A673 (cell line): ENCODE data around the gene BORA. TPM values are rescaled to one million over a fixed set of nuclear protein-coding genes. Genes with fewer than 3 reads are reported as not detected.

Experiments
- BruUV-seq: library from RNA; stranded (reverse); fragments of 400-500 nt; replicated peaks from 2 replicates; lab custom pipeline; 2021; lab: Mats Ljungman, UMichigan
- CTCF ChIA-PET: fragments of 300-600 bp; sonication (Branson Sonifier 250); formaldehyde crosslinking; loops from one replicate; lab custom pipeline; 2022; ENCODE audit warnings: antibody characterized with exemption; lab: Charles Lee
- POLR2A ChIA-PET: fragments of 300-600 bp; sonication (Branson Sonifier 250); formaldehyde crosslinking; loops from one replicate; lab custom pipeline; 2022; ENCODE audit warnings: antibody characterized with exemption; ENCODE audit not compliant: low non-redundant PET; lab: Charles Lee
- DNase-seq: peaks from one replicate; pipeline ENCODE4 v3.0.0-alpha.2; 2015; ENCODE audit warnings: low spot score
- H3K27ac ChIP-seq: fragments of 200-600 bp; sonication (generic); 2 replicates; pipeline ENCODE4 v1.5.1; 2016; ENCODE audit warnings: mixed run types, low read depth, mild to moderate bottlenecking, mixed read lengths, antibody characterized with exemption, low read length; ENCODE audit not compliant: poor library complexity, severe bottlenecking
- H3K27me3 ChIP-seq: fragments of 200-600 bp; sonication (generic); replicated peaks from 2 replicates; pipeline ENCODE4 v1.6.1; 2017; ENCODE audit warnings: mixed run types, low read depth, mild to moderate bottlenecking, mixed read lengths, antibody characterized with exemption, low read length; ENCODE audit not compliant: insufficient read depth, poor library complexity
- H3K36me3 ChIP-seq: fragments of 200-600 bp; sonication (generic); 2 replicates; pipeline ENCODE4 v1.6.1; 2016; ENCODE audit warnings: mixed run types, mild to moderate bottlenecking, mixed read lengths, antibody characterized with exemption, low read length; ENCODE audit not compliant: insufficient read depth, poor library complexity, severe bottlenecking
- H3K4me1 ChIP-seq: fragments of 200-600 bp; sonication (generic); 2 replicates; pipeline ENCODE4 v1.6.1; 2017; ENCODE audit warnings: mixed run types, mild to moderate bottlenecking, mixed read lengths, antibody characterized with exemption, low read length; ENCODE audit not compliant: insufficient read depth, poor library complexity, severe bottlenecking
- H3K4me3 ChIP-seq: fragments of 200-600 bp; sonication (generic); 2 replicates; pipeline ENCODE4 v1.5.1; 2016; ENCODE audit warnings: low read depth, mixed run types, mild to moderate bottlenecking, mixed read lengths, low read length; ENCODE audit not compliant: poor library complexity, severe bottlenecking
- H3K9me3 ChIP-seq: fragments of 200-600 bp; sonication (generic); 2 replicates; pipeline ENCODE4 v1.6.1; 2016; ENCODE audit warnings: mixed run types, low read depth, mild to moderate bottlenecking, mixed read lengths, antibody characterized with exemption, low read length; ENCODE audit not compliant: poor library complexity, severe bottlenecking
- EZH2 ChIP-seq: fragments of 200-600 bp; sonication (generic); IDR thresholded peaks from 2 replicates; pipeline ENCODE4 v1.6.1; 2017; ENCODE audit warnings: borderline replicate concordance, low read depth, mild to moderate bottlenecking, mixed read lengths, antibody characterized with exemption, low read length; ENCODE audit not compliant: poor library complexity, severe bottlenecking
- intact Hi-C: fragments of 100-400 bp; cut with micrococcal nuclease; formaldehyde crosslinking; loops from one replicate; pipeline ENCODE4 v1.10.0; 2022; ENCODE audit not compliant: unreplicated experiment
- total RNA-seq: library from RNA; stranded (reverse); gene quantifications from 2 replicates; pipeline ENCODE4 v1.2.3, GENCODE V29; 2021
- TF ChIP-seq, protein P1 (sequence below): fragments of 300-800, 200-600 bp; sonication (generic); conservative IDR thresholded peaks from 2 replicates; pipeline ENCODE4 v1.5.1; 2017; ENCODE audit warnings: low read depth, mild to moderate bottlenecking, antibody characterized with exemption, low read length, moderate library complexity, mixed read lengths

Gene BORA
- total RNA-seq, 1 experiment from 2014 or later: 17.1 TPM

DNA sequence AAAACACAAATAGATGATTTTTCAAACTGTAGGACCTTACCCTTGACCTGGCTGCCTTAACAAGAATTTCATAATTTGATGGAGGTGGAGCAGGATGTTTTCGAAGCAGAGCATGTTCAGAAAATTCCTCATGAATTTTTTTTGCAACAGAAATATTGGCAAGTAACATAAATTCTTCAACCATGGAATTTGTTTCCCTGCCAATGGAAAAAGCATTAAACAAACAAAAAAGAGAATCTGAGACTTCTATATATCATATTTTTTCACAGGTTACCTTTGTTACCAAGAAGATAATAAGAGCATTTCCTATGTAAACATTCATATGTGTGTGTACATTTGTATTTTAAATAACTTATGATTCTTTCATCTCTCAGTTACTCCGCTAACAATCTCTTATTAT is 35.7 kb downstream of the BORA start:
- Histone ChIP-seq H3K36me3 (peaks cover 100% of the 10 kb centered on the region), H3K27me3 (no peaks in the 10 kb centered on the region), H3K27ac (no peak overlapping the region), H3K9me3 (no peaks in the 10 kb centered on the region), H3K4me3 (no peak overlapping the region), H3K4me1 (no peaks in the 10 kb centered on the region)
- intact Hi-C loops: no loop called here
- TF ChIP-seq, protein P1, sequence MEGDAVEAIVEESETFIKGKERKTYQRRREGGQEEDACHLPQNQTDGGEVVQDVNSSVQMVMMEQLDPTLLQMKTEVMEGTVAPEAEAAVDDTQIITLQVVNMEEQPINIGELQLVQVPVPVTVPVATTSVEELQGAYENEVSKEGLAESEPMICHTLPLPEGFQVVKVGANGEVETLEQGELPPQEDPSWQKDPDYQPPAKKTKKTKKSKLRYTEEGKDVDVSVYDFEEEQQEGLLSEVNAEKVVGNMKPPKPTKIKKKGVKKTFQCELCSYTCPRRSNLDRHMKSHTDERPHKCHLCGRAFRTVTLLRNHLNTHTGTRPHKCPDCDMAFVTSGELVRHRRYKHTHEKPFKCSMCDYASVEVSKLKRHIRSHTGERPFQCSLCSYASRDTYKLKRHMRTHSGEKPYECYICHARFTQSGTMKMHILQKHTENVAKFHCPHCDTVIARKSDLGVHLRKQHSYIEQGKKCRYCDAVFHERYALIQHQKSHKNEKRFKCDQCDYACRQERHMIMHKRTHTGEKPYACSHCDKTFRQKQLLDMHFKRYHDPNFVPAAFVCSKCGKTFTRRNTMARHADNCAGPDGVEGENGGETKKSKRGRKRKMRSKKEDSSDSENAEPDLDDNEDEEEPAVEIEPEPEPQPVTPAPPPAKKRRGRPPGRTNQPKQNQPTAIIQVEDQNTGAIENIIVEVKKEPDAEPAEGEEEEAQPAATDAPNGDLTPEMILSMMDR: no peak
- no peak for TF ChIP-seq EZH2
- ChIA-PET POLR2A (no interaction called here), CTCF (no interaction called here)
- no peak for DNase-seq
- BruUV-seq: no TSS peak

DNA sequence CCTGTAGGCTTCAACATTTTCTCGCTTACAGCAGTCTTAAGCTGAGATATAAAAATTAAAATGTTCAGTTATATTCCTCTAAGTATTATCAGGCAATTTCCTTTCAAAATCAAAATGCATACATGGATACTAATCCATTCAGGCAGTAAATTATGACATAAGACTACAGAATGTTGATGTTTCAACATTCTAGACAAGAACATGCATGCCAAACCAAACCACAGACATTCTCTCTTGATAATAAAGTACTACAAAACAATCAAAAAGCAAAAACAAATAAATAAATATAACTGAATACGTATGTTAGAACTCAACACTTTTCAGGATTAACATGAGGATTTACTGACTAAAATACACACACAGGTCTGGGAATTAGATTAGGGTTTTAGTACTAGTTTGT is 46.3 kb downstream of the BORA start:
- no peak for TF ChIP-seq EZH2
- TF ChIP-seq, protein P1: no peak
- ChIA-PET POLR2A (no interaction called here), CTCF (no interaction called here)
- Histone ChIP-seq H3K27me3 (no peaks in the 10 kb centered on the region), H3K4me3 (no peak overlapping the region), H3K27ac (no peak overlapping the region), H3K36me3 (peaks cover 90% of the 10 kb centered on the region), H3K9me3 (no peaks in the 10 kb centered on the region), H3K4me1 (no peaks in the 10 kb centered on the region)
- intact Hi-C loops: no loop called here
- BruUV-seq: no TSS peak
- DNase-seq: no peak

DNA sequence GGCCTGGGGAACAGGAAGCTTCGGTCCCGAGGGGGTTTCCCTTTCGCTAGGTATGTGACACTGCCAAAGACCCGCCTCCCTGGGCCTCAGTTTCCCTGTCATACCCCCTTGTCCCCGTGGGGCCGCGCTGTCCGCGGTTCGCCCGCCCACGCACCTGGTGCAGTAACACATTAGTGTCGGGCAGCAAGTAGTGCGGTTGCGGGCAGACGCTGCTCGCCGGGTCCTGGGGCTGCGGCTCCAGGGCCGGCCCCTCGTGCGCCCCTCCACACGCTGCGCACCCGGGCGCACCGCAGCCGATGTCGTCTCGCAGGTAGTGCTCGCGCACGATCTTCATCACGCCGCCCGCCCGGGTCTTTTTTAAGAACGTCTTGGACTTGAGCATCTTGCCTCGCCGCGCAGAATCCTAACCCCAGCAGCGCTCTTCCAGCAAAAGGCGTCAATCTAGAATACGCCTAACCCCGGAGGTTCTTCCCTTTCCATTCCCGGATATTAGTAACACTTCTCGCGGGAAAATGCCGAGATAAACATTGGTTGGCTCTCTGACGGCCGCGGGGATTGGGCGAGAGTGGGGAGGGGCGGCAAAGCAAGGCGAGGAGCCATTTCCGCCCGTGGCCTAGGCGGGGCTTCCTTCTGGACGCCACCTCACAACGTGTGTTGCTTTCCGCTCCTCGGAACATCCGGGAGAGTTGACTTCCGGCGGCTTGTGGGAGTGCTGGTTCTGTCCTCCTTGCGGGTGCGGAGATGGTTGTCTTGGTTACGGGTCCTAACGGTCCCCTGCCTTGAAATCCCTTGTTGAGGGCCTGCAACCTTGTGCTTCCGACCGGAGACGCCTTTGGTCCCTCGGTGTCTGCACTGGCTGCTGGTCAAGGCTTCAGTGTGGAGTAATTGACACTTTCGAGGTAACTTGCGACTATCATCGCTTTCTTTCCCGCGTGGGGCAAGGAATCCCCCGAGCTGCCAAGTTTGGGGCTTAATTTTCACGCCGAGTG is 54.0 kb downstream of the BORA start, which contains the start of the genes DIS3 and PIBF1:
TSS of gene DIS3 (minus strand) at position 450 of the 989 bp plus-strand sequence. CDS start at position 382, 68 bp downstream.
TSS of gene PIBF1 (plus strand) at position 683 of the 989 bp plus-strand sequence. CDS start 1,337 bp downstream, outside the sequence.
- no peak for TF ChIP-seq EZH2
- TF ChIP-seq, protein P1: no peak

More for the DNA sequence above, 54.0 kb downstream of the BORA start, which contains the start of the genes DIS3 and PIBF1:
- intact Hi-C loops: no loop called here
- peak; percentile 99 for DNase-seq
- CTCF ChIA-PET: no interaction called here
- H3K4me3 ChIP-seq: peak within 1 kb of the TSS; percentile 92
- H3K27ac ChIP-seq: peak within 1 kb of the TSS; percentile 85
- BruUV-seq: no TSS peak
- no peaks in the 10 kb centered on the region for H3K9me3 ChIP-seq
- peaks cover 16% of the 10 kb centered on the region for H3K4me1 ChIP-seq
- H3K27me3 ChIP-seq: no peaks in the 10 kb centered on the region
- POLR2A ChIA-PET: no interaction called here
- H3K36me3 ChIP-seq: peaks cover 23% of the 10 kb centered on the region
